Nephron progenitor cell (in vitro differentiated cells): ENCODE measurements around the gene PRCD.

ENCODE experiments used
- DNase-seq: peaks from one replicate; pipeline ENCODE4 v3.0.0; 2021
- H3K27ac Mint-ChIP-seq: 2 replicates; pipeline ENCODE4 v1.8.0; 2021; ENCODE audit warnings: mild to moderate bottlenecking, moderate library complexity, mixed read lengths
- H3K27me3 Mint-ChIP-seq: 2 replicates; pipeline ENCODE4 v1.8.0; 2021; ENCODE audit warnings: mild to moderate bottlenecking, low read depth, mixed read lengths; ENCODE audit not compliant: poor library complexity
- H3K36me3 Mint-ChIP-seq: 2 replicates; pipeline ENCODE4 v1.8.0; 2021; ENCODE audit warnings: low read depth, mixed read lengths
- H3K4me1 Mint-ChIP-seq: 2 replicates; pipeline ENCODE4 v1.8.0; 2021; ENCODE audit warnings: mixed read lengths
- H3K4me3 Mint-ChIP-seq: 2 replicates; pipeline ENCODE4 v1.8.0; 2021; ENCODE audit warnings: mild to moderate bottlenecking, moderate library complexity, mixed read lengths
- H3K9me3 Mint-ChIP-seq: 2 replicates; pipeline ENCODE4 v1.8.0; 2021; ENCODE audit warnings: mild to moderate bottlenecking, moderate library complexity, mixed read lengths
- TF ChIP-seq, protein P1 (sequence below): fragments of 200-600 bp; sonication (generic); IDR thresholded peaks from 2 replicates; pipeline ENCODE4 v1.5.0; 2021; ENCODE audit warnings: antibody characterized with exemption

The PRCD gene

DNA sequence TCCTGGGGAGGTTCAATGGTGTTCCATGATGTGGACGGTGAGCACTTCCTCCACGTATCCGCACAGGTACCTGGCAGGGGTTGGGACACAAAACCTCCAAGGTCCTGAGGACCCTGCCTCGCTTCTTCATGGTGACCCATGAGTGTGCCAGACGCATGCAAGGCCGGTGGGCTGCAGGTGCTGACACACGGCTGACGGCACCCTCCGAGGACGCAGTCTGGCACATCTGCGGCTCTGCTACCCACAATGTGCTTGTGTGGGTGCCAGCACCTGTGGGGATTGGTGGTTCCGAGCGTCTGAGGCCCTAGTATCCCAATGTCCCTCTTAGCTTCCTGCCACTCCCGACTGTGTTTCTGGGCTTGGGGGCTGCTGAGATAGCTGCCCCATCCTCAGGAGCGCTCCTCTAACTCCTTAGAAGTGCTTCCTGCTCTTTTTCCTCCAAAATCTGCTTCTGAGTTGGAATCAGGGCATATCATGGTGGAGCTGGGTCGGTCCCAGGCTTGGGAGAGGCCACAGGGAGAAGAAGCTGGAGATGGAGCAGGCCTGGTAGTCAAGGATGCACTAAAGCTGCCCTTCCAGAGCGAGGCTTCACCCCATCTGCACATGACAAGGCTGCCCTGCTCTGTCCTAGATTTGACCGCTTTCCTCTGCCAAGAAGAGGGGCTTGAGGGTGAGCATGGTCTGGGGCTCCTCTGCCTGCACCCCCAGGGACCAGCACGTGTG lies 3.9 kb upstream of the PRCD start:
- TF ChIP-seq, protein P1, sequence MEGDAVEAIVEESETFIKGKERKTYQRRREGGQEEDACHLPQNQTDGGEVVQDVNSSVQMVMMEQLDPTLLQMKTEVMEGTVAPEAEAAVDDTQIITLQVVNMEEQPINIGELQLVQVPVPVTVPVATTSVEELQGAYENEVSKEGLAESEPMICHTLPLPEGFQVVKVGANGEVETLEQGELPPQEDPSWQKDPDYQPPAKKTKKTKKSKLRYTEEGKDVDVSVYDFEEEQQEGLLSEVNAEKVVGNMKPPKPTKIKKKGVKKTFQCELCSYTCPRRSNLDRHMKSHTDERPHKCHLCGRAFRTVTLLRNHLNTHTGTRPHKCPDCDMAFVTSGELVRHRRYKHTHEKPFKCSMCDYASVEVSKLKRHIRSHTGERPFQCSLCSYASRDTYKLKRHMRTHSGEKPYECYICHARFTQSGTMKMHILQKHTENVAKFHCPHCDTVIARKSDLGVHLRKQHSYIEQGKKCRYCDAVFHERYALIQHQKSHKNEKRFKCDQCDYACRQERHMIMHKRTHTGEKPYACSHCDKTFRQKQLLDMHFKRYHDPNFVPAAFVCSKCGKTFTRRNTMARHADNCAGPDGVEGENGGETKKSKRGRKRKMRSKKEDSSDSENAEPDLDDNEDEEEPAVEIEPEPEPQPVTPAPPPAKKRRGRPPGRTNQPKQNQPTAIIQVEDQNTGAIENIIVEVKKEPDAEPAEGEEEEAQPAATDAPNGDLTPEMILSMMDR, result no peak
- Mint-ChIP-seq H3K4me1 (peaks cover 58% of the 10 kb centered on the region), H3K27ac (no peak overlapping the region), H3K4me3 (peak overlapping the region; percentile 44), H3K36me3 (no peaks in the 10 kb centered on the region), H3K27me3 (peaks cover 61% of the 10 kb centered on the region), H3K9me3 (no peaks in the 10 kb centered on the region)
- DNase-seq, result no peak

DNA sequence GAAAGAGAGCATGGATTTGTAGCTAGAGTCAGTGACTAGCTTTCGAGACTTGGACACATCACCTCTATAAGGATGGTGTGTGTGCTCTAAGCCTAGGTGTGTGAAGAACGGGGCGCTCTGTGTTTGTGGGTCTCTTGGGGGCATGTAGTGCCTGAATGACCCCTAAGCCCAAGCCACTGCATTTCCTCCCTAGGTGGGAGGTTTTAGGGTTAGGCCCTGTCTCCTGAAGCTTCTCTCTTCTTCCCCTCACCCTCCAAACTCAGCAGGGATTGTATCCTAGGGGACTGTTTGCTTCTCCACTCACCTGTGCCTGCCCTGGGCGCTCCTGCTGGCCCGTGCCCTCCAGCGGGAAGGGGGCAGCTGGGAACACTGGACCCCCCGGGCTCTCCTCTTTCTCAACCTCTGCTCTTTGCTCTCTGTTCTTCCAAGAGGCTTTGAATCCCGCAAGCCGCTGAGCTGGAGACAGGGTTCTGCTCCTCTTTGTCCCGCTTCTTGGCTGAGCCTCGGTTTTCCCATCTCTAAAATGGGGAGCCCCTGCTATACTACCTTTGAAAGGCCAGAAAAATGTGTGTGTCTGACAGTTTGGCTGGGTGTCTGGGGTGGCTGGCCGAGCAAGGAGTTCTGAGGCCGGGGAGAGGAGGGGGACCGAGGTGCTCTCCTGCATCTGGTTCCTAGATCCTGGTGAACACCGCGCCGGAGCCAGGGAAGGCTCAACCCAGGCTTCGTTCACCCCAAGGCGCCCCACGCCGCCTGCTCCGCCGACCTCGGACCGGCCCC lies 3.1 kb upstream of the PRCD start:
- Mint-ChIP-seq H3K27me3 (peaks cover 66% of the 10 kb centered on the region), H3K9me3 (no peaks in the 10 kb centered on the region), H3K36me3 (no peaks in the 10 kb centered on the region), H3K27ac (no peak overlapping the region), H3K4me1 (peaks cover 61% of the 10 kb centered on the region), H3K4me3 (peak overlapping the region; percentile 56)
- DNase-seq, result no peak
- TF ChIP-seq, protein P1, result no peak

DNA sequence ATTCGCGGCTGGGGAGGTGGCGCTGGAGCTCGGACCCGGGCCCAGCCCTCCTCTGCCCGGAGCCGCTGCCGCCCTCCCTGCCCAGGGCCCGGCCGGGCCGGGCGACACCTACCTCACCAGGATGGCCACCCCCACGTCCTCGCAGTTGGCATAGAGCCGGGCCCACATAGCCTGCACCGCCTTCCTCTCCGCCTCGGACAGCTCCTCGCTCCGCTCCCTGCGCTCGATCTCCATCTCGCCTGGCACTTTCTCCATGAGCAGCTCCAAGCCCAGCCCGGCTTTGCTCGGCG lies 2.6 kb upstream of the PRCD start:
- H3K27me3 Mint-ChIP-seq, result peaks cover 67% of the 10 kb centered on the region
- DNase-seq, result no peak
- no peak overlapping the region for H3K27ac Mint-ChIP-seq
- no peaks in the 10 kb centered on the region for H3K9me3 Mint-ChIP-seq
- peak overlapping the region; percentile 67 for H3K4me3 Mint-ChIP-seq
- TF ChIP-seq, protein P1, result no peak
- H3K4me1 Mint-ChIP-seq, result peaks cover 61% of the 10 kb centered on the region
- H3K36me3 Mint-ChIP-seq, result no peaks in the 10 kb centered on the region

DNA sequence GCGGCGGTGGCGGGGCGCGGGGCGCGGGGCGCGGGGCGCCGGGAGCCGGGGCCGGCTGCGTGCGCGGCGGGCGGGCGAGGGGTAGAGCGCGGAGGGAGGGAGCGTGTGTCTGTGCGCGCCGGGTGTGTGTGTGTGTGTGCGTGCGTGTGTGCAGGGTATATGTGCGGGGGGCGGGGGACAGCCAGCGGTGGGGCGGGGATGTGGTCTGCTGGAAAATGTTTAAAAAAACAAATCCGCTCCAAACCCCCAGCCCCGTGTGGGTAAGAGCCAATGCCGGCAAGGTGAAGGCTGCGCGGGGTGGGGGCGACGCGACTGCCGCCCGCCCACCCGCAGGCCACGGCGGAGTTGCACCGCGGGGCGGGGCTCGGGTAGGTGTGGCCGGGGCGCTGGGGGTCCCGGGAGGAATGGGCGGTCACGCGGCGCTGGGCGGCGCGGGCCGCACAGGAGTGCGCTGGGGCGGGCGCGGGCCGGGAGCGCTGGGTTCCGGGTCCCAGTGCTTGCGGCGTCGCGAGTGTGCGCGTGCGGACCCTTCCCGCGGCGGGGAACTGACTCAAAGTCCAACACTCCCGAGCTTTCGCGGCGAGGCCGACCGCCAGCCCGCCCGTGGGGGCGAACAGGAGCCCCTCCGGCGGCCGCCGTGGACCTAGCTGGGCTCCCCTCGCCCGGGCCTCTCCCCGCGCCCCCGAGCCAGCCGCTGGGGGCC lies 2.1 kb upstream of the PRCD start, which contains the start of gene CYGB:
Gene CYGB (minus strand): TSS at position 132 of the 703 bp plus-strand sequence. CDS start 167 bp downstream, outside the sequence.
- Mint-ChIP-seq H3K36me3 (no peaks in the 10 kb centered on the region), H3K9me3 (no peaks in the 10 kb centered on the region), H3K4me1 (peaks cover 61% of the 10 kb centered on the region), H3K4me3 (peak within 1 kb of the TSS; percentile 68), H3K27me3 (peaks cover 72% of the 10 kb centered on the region), H3K27ac (no peak within 1 kb of the TSS)
- peak; percentile 65 for DNase-seq
- TF ChIP-seq, protein P1, result no peak

DNA sequence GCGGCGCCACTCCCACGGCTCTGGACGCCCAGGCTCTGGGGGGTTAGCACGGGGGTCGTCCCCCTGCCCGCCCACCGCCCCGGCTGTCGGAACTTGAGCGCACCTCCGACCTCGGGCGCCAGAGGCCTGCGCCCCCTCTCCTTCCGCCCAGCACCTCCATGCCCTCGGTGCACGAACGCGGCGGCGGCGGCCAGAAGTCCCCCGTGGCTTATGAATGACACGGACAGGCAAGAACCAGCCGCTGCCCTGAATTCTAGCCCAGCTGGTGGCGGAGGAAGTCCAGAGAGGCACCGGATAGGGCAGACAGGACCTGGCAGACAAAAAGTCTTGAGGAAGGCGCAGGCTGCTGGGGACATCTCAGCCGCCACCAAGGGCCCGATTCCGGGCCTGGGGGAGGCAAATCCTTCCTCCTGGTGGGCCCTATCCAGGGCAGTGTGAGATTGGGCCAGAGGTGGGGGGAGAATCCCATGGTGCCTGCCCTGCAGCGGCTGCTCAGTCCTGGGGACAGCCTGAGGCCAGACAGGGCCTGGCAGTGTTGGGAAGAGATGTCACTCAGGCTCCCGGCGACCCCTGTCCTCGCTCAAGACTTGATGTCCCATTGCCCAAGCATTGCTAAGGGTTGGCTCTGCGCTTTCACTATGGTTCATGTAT lies 1.4 kb upstream of the PRCD start:
- Mint-ChIP-seq H3K4me1 (peaks cover 63% of the 10 kb centered on the region), H3K9me3 (no peaks in the 10 kb centered on the region), H3K27me3 (peaks cover 71% of the 10 kb centered on the region), H3K36me3 (no peaks in the 10 kb centered on the region), H3K4me3 (peak overlapping the region; percentile 68), H3K27ac (no peak overlapping the region)
- TF ChIP-seq, protein P1, result no peak
- DNase-seq, result peak; percentile 36
